WTC11 (cell line): ENCODE measurements around the gene MORC1. TPM values are rescaled to one million over a fixed set of nuclear protein-coding genes. Genes with fewer than 3 reads are reported as not detected.

Source experiments
- ATAC-seq: fragments of 200-7000 bp; cut with Tn5 transposase; 2 replicates; pipeline ENCODE4 v1.10.0; 2021; ENCODE audit warnings: mild to moderate bottlenecking, moderate library complexity
- CTCF ChIA-PET: fragments of 300-600 bp; sonication (Branson Sonifier 250); formaldehyde crosslinking; loops from one replicate; lab custom pipeline; 2021; ENCODE audit warnings: antibody characterized with exemption; lab: Charles Lee
- POLR2A ChIA-PET: fragments of 350-600 bp; sonication (Branson Sonifier 250); formaldehyde crosslinking; loops from one replicate; lab custom pipeline; 2021; ENCODE audit warnings: antibody characterized with exemption; lab: Charles Lee
- DNase-seq: peaks from one replicate; pipeline ENCODE4 v3.0.0; 2021; ENCODE audit warnings: low spot score
- H3K27ac Mint-ChIP-seq: 2 replicates; pipeline ENCODE4 v1.8.0; 2021; ENCODE audit warnings: mixed read lengths
- H3K27me3 Mint-ChIP-seq: 2 replicates; pipeline ENCODE4 v1.8.0; 2021; ENCODE audit warnings: low read depth, mild to moderate bottlenecking, moderate library complexity, mixed read lengths
- H3K36me3 Mint-ChIP-seq: 2 replicates; pipeline ENCODE4 v1.8.0; 2021; ENCODE audit warnings: mixed read lengths
- H3K4me1 Mint-ChIP-seq: 2 replicates; pipeline ENCODE4 v1.8.0; 2022; ENCODE audit warnings: mixed read lengths
- H3K4me3 Mint-ChIP-seq: 2 replicates; pipeline ENCODE4 v1.8.0; 2021; ENCODE audit warnings: mild to moderate bottlenecking, moderate library complexity, mixed read lengths
- H3K9me3 Mint-ChIP-seq: 2 replicates; pipeline ENCODE4 v1.8.0; 2021; ENCODE audit warnings: mixed read lengths
- AFF4 ChIP-seq: sonication (generic); formaldehyde crosslinking; IDR thresholded peaks from 2 replicates; pipeline ENCODE4 v1.8.1; 2023; ENCODE audit warnings: mild to moderate bottlenecking, missing genetic modification reagents, borderline replicate concordance
- AR ChIP-seq: fragments of 250-450 bp; sonication (Bioruptor Pico); IDR thresholded peaks from 2 replicates; pipeline ENCODE4 v1.9.0; 2021; ENCODE audit warnings: mild to moderate bottlenecking
- ATF6 ChIP-seq: sonication (generic); formaldehyde crosslinking; IDR thresholded peaks from 2 replicates; pipeline ENCODE4 v1.8.1; 2023; ENCODE audit warnings: mild to moderate bottlenecking, missing genetic modification reagents
- E2F1 ChIP-seq: sonication (generic); formaldehyde crosslinking; IDR thresholded peaks from 2 replicates; pipeline ENCODE4 v1.8.0; 2022; ENCODE audit warnings: mild to moderate bottlenecking, missing genetic modification reagents
- E2F4 ChIP-seq: sonication (generic); formaldehyde crosslinking; IDR thresholded peaks from 2 replicates; pipeline ENCODE4 v1.8.1; 2022; ENCODE audit warnings: low read depth, mild to moderate bottlenecking, moderate library complexity, missing genetic modification reagents, borderline replicate concordance
- FOXJ3 ChIP-seq: sonication (generic); formaldehyde crosslinking; IDR thresholded peaks from 2 replicates; pipeline ENCODE4 v1.9.0; 2021; ENCODE audit warnings: missing genetic modification reagents, mild to moderate bottlenecking, borderline replicate concordance
- FOXK1 ChIP-seq: sonication (generic); formaldehyde crosslinking; IDR thresholded peaks from 2 replicates; pipeline ENCODE4 v1.8.0; 2022; ENCODE audit warnings: mild to moderate bottlenecking, moderate library complexity, missing genetic modification reagents
- GABPB1 ChIP-seq: sonication (generic); formaldehyde crosslinking; IDR thresholded peaks from 2 replicates; pipeline ENCODE4 v1.8.1; 2023; ENCODE audit warnings: mild to moderate bottlenecking, missing genetic modification reagents
- IRF1 ChIP-seq: sonication (generic); formaldehyde crosslinking; IDR thresholded peaks from 2 replicates; pipeline ENCODE4 v1.8.0; 2023; ENCODE audit warnings: missing genetic modification reagents
- JUN ChIP-seq: sonication (generic); formaldehyde crosslinking; IDR thresholded peaks from 2 replicates; pipeline ENCODE4 v1.8.0; 2023; ENCODE audit warnings: mild to moderate bottlenecking, missing genetic modification reagents
- NR1H2 ChIP-seq: sonication (generic); formaldehyde crosslinking; IDR thresholded peaks from 2 replicates; pipeline ENCODE4 v1.9.0; 2021; ENCODE audit warnings: mild to moderate bottlenecking, moderate library complexity, missing genetic modification reagents
- SMAD4 ChIP-seq: sonication (generic); formaldehyde crosslinking; IDR thresholded peaks from 2 replicates; pipeline ENCODE4 v1.8.0; 2022; ENCODE audit warnings: mild to moderate bottlenecking, missing genetic modification reagents
- TEAD1 ChIP-seq: sonication (generic); formaldehyde crosslinking; IDR thresholded peaks from 2 replicates; pipeline ENCODE4 v1.8.0; 2022; ENCODE audit warnings: mild to moderate bottlenecking, missing genetic modification reagents
- TEAD4 ChIP-seq: sonication (generic); formaldehyde crosslinking; IDR thresholded peaks from 2 replicates; pipeline ENCODE4 v1.8.0; 2022; ENCODE audit warnings: mild to moderate bottlenecking, missing genetic modification reagents
- ZNF219 ChIP-seq: sonication (generic); formaldehyde crosslinking; IDR thresholded peaks from 2 replicates; pipeline ENCODE4 v1.8.0; 2023; ENCODE audit warnings: missing genetic modification reagents, mild to moderate bottlenecking, borderline replicate concordance
- ZNF263 ChIP-seq: sonication (generic); formaldehyde crosslinking; IDR thresholded peaks from 2 replicates; pipeline ENCODE4 v1.8.1; 2022; ENCODE audit warnings: low read depth, mild to moderate bottlenecking, moderate library complexity, missing genetic modification reagents
- ZNF317 ChIP-seq: sonication (generic); formaldehyde crosslinking; IDR thresholded peaks from 2 replicates; pipeline ENCODE4 v1.8.1; 2023; ENCODE audit warnings: low read depth, mild to moderate bottlenecking, moderate library complexity, missing genetic modification reagents, borderline replicate concordance
- ZNF396 ChIP-seq: fragments of 250-450 bp; sonication (Bioruptor Pico); IDR thresholded peaks from 2 replicates; pipeline ENCODE4 v1.8.0; 2021; ENCODE audit warnings: mild to moderate bottlenecking, moderate library complexity, borderline replicate concordance
- ZNF532 ChIP-seq: fragments of 250-450 bp; sonication (Bioruptor Pico); IDR thresholded peaks from 2 replicates; pipeline ENCODE4 v1.9.0; 2021; ENCODE audit warnings: mild to moderate bottlenecking, borderline replicate concordance
- total RNA-seq: library from RNA; stranded (reverse); gene quantifications from 3 replicates; pipeline ENCODE4 v1.2.3, GENCODE V29; 2021

Gene MORC1
- total RNA-seq, 1 experiment from 2014 or later, result not detected

GRCh38 chr3:109093561-109093960 lies 24.4 kb downstream of the MORC1 start (continued):
- no peak for TF ChIP-seq AFF4
- TF ChIP-seq E2F1, result no peak
- TF ChIP-seq ZNF317, result no peak
- TF ChIP-seq ATF6, result no peak
- TF ChIP-seq FOXK1 (CRISPR knock-in tag), result no peak
- no peak for TF ChIP-seq NR1H2
- TF ChIP-seq ZNF396 (CRISPR knock-in tag), result no peak
- no peak for TF ChIP-seq SMAD4 (CRISPR knock-in tag)
- no peak for TF ChIP-seq ZNF263 (CRISPR knock-in tag)
- no peak for TF ChIP-seq GABPB1 (CRISPR knock-in tag)
- TF ChIP-seq, all 79 proteins: peak for 0

- ATAC-seq (no peak), DNase-seq (no peak)
- peaks cover 4% of the 10 kb centered on the region; the same call in 1 of the 2 replicates for H3K9me3 Mint-ChIP-seq
- ChIA-PET POLR2A (no interaction called here), CTCF (no interaction called here)
- H3K36me3 Mint-ChIP-seq, result no peaks in the 10 kb centered on the region
- H3K4me3 Mint-ChIP-seq, result no peak overlapping the region
- no peaks in the 10 kb centered on the region for H3K27me3 Mint-ChIP-seq
- no peak overlapping the region for H3K27ac Mint-ChIP-seq
- no peaks in the 10 kb centered on the region for H3K4me1 Mint-ChIP-seq
- no peak for TF ChIP-seq FOXJ3 (CRISPR knock-in tag)
- TF ChIP-seq ZNF532 (CRISPR knock-in tag), result no peak
- TF ChIP-seq IRF1 (CRISPR knock-in tag), result no peak
- no peak for TF ChIP-seq TEAD4 (CRISPR knock-in tag)
- no peak for TF ChIP-seq E2F4 (CRISPR knock-in tag)
- no peak for TF ChIP-seq ZNF263 (CRISPR knock-in tag)
- TF ChIP-seq TEAD1 (CRISPR knock-in tag), result no peak
- no peak for TF ChIP-seq AR (CRISPR knock-in tag)
- TF ChIP-seq ZNF219 (CRISPR knock-in tag), result no peak
- TF ChIP-seq E2F1, result no peak
- no peak for TF ChIP-seq JUN
These were observed 26.1 kb downstream of the MORC1 start for GRCh38 chr3:109091846-109092245.
